Spleen (tissue), 11 donors: Measurements from ENCODE around the gene CCDC88B. TPM values are rescaled to one million over a fixed set of nuclear protein-coding genes. Genes with fewer than 3 reads are reported as not detected.
A peak's percentile ranks its signal among the peaks of the same experiment; 100 is the strongest.

Source experiments
- DNase-seq: peaks from one replicate; pipeline ENCODE4 v3.0.0-alpha.2; 2020
- H3K27ac ChIP-seq, 8 donors: fragments of 200-600 bp; sonication (generic) in 7 of 8; 1 replicate in 4 of 8; 2 replicates in 4 of 8; pipeline versions ENCODE4 v1.5.0 to v1.8.0; 2016 to 2021; ENCODE audit warnings: inconsistent platforms in 4 of 8, mild to moderate bottlenecking in 4 of 8, moderate library complexity in 1 of 8
- H3K27me3 ChIP-seq, 7 donors: fragments of 200-600 bp; sonication (generic) in 6 of 7; replicated peaks in 1 of 7; 1 replicate in 4 of 7; 2 replicates in 3 of 7; pipeline versions ENCODE4 v1.5.0 to v1.8.0; 2016 to 2021; ENCODE audit warnings: inconsistent platforms in 3 of 7, mild to moderate bottlenecking in 1 of 7
- H3K36me3 ChIP-seq, 6 donors: fragments of 200-600 bp; sonication (generic) in 5 of 6; 1 replicate in 4 of 6; 2 replicates in 2 of 6; pipeline versions ENCODE4 v1.5.0 to v1.8.0; 2016 to 2021; ENCODE audit warnings: inconsistent platforms in 2 of 6
- H3K4me1 ChIP-seq, 6 donors: fragments of 200-600 bp; sonication (generic) in 5 of 6; 1 replicate in 3 of 6; 2 replicates in 3 of 6; pipeline versions ENCODE4 v1.5.0 to v1.8.0; 2016 to 2021; ENCODE audit warnings: inconsistent platforms in 3 of 6
- H3K4me3 ChIP-seq, 8 donors: fragments of 200-600 bp; sonication (generic) in 7 of 8; 1 replicate in 4 of 8; 2 replicates in 4 of 8; pipeline versions ENCODE4 v1.5.0 to v1.8.0; 2016 to 2021; ENCODE audit warnings: inconsistent platforms in 4 of 8, mild to moderate bottlenecking in 4 of 8, moderate library complexity in 2 of 8
- H3K9me3 ChIP-seq, 8 donors: fragments of 200-600 bp; sonication (generic) in 7 of 8; 1 replicate in 4 of 8; 2 replicates in 4 of 8; pipeline versions ENCODE4 v1.5.0 to v1.8.0; 2016 to 2021; ENCODE audit warnings: inconsistent platforms in 4 of 8
- POLR2A ChIP-seq, 3 donors: fragments of 450-650 bp; IDR thresholded peaks; one replicate each; pipeline ENCODE4 v1.5.1; 2017; ENCODE audit warnings: antibody characterized with exemption in 3 of 3, mild to moderate bottlenecking in 1 of 3
- POLR2AphosphoS5 ChIP-seq, 3 donors: sonication (generic); formaldehyde crosslinking; IDR thresholded peaks; one replicate each; pipeline ENCODE4 v1.5.1; 2017; ENCODE audit warnings: antibody characterized with exemption in 3 of 3
- WGBS, 5 donors: extraction: QIAGEN DNeasy Blood & Tissue Kit in 3 of 5; methylation state at CpG; one replicate each; pipeline versions ENCODE4 v1.1.5 to v1.1.7; 2013 to 2018; 5-methylcytosine and 5-hydroxymethylcytosine counted together
- intact Hi-C: fragments of 100-400 bp; cut with DNase I; formaldehyde crosslinking; loops from one replicate; pipeline ENCODE4 v1.15.0; 2023; ENCODE audit warnings: low total_unique reads
- polyA plus RNA-seq, 3 donors: library from polyadenylated mRNA; stranded (reverse); fragments of 200-250 nt; gene quantifications; one replicate each; pipeline ENCODE4 v1.2.1, GENCODE V29; 2013
- total RNA-seq, 7 donors: library from RNA; depleted of rRNA in 3 of 7; stranded (reverse); fragments of >200 nt in 3 of 7; fragmentation: NEBNext Ultra II Directional in 4 of 7; extraction: Animal tissue kit (Norgen Biotek cat#: 25700) in 4 of 7; gene quantifications; one replicate each; pipeline versions ENCODE4 v1.1.0 to v1.2.1, GENCODE V29; 2016 to 2021
- TF ChIP-seq, protein P1 (sequence below), 11 experiments: fragments of 200-600 bp in 7 of 11; fragments of 450-650 bp in 4 of 11; sonication (generic) in 4 of 11; IDR thresholded peaks in 8 of 11; conservative IDR thresholded peaks in 3 of 11; 1 replicate in 7 of 11; 2 replicates in 4 of 11; pipeline versions ENCODE4 v1.4.0 to v1.8.0; 2016 to 2021; ENCODE audit warnings: antibody characterized with exemption in 11 of 11, inconsistent platforms in 4 of 11, mild to moderate bottlenecking in 1 of 11
- donor health status: healthy with polysubstance abuse.
- donor health status: DM: no; HTN: no; CAD: no; lungs with moderate emphysema.
- donor health status: DM: no; HTN: no; CAD: no.
- donor health status: Bipolar disorder and iron deficiency.
- donor health status: healthy.
- donor health status: DM: no; HTN: no; CAD: no.
- donor health status: DM: yes; HTN: yes; CAD: no.

The CCDC88B gene
- total and polyA plus RNA-seq, 10 donors, result 64.3 to 638 (median 106) TPM

GRCh38 chr11:64317325-64317960 is 22.6 kb upstream of the CCDC88B start, which contains the start of gene TRMT112:
TRMT112 (minus strand) TSS chr11:64317559; CDS start chr11:64317526, 33 bp downstream.
- TF ChIP-seq POLR2AphosphoS5 (IDR thresholded peaks at IDR 0.05) (peak; percentile 94 to 98 (median 95)), POLR2A (IDR thresholded peaks at IDR 0.05) (peak in 2 of 3 donors; percentile 14 to 45)
- TF ChIP-seq, protein P1, sequence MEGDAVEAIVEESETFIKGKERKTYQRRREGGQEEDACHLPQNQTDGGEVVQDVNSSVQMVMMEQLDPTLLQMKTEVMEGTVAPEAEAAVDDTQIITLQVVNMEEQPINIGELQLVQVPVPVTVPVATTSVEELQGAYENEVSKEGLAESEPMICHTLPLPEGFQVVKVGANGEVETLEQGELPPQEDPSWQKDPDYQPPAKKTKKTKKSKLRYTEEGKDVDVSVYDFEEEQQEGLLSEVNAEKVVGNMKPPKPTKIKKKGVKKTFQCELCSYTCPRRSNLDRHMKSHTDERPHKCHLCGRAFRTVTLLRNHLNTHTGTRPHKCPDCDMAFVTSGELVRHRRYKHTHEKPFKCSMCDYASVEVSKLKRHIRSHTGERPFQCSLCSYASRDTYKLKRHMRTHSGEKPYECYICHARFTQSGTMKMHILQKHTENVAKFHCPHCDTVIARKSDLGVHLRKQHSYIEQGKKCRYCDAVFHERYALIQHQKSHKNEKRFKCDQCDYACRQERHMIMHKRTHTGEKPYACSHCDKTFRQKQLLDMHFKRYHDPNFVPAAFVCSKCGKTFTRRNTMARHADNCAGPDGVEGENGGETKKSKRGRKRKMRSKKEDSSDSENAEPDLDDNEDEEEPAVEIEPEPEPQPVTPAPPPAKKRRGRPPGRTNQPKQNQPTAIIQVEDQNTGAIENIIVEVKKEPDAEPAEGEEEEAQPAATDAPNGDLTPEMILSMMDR (IDR thresholded peaks at IDR 0.05 in 8 of 11, conservative IDR thresholded peaks at IDR 0.05 in 3 of 11), result no peak
- Histone ChIP-seq H3K4me1 (peaks cover 4 to 69% (median 39%) of the 10 kb centered on the region in 6 donors), H3K27ac (peak within 1 kb of the TSS; percentile 93 to 100 (median 99)), H3K27me3 (no peaks in the 10 kb centered on the region), H3K9me3 (no peaks in the 10 kb centered on the region), H3K4me3 (peak within 1 kb of the TSS; percentile 52 to 79 (median 74)), H3K36me3 (peaks cover 0 to 71% (median 39%) of the 10 kb centered on the region in 6 donors)
- WGBS, 5 donors, result 0% methylated on average over 38 to 43 of the region's 43 CpGs
- peak; percentile 96 for DNase-seq
- intact Hi-C loops, result no loop called here

DNA sequence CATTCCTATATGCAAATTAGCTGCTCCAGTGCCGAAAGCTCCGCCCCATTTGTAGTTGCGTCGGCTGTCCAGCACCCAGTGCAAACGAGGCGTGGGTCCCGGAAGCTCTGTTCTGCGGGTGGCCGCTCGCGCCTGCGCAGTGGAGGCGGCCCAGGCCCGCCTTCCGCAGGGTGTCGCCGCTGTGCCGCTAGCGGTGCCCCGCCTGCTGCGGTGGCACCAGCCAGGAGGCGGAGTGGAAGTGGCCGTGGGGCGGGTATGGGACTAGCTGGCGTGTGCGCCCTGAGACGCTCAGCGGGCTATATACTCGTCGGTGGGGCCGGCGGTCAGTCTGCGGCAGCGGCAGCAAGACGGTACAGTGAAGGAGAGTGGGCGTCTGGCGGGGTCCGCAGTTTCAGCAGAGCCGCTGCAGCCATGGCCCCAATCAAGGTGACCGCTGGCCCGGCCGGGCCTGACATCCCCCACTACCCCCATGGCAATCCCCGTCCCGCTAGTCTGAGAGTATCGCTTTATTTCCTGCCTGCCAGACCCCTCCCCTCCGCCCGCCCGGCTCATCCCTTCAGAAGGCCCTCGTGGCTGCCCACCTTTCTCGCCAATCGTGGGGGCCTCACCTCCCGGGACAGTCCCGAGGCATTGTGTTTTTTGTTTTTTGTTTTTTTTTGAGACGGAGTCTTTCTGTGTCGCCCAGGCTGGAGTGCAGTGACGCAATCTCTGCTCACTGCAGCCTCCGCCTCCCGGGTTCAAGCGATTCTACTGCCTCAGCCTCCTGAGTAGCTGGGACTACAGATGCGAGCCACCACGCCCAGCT is 21.8 kb upstream of the CCDC88B start, which contains the start of gene PRDX5:
TSS of gene PRDX5 (plus strand) at position 161 of the 805 bp plus-strand sequence. CDS start at position 256, 95 bp downstream.
- DNase-seq, result peak; percentile 99
- WGBS, 5 donors, result 0% methylated on average over 26 to 61 of the region's 61 CpGs
- intact Hi-C loops, result no loop called here

DNA sequence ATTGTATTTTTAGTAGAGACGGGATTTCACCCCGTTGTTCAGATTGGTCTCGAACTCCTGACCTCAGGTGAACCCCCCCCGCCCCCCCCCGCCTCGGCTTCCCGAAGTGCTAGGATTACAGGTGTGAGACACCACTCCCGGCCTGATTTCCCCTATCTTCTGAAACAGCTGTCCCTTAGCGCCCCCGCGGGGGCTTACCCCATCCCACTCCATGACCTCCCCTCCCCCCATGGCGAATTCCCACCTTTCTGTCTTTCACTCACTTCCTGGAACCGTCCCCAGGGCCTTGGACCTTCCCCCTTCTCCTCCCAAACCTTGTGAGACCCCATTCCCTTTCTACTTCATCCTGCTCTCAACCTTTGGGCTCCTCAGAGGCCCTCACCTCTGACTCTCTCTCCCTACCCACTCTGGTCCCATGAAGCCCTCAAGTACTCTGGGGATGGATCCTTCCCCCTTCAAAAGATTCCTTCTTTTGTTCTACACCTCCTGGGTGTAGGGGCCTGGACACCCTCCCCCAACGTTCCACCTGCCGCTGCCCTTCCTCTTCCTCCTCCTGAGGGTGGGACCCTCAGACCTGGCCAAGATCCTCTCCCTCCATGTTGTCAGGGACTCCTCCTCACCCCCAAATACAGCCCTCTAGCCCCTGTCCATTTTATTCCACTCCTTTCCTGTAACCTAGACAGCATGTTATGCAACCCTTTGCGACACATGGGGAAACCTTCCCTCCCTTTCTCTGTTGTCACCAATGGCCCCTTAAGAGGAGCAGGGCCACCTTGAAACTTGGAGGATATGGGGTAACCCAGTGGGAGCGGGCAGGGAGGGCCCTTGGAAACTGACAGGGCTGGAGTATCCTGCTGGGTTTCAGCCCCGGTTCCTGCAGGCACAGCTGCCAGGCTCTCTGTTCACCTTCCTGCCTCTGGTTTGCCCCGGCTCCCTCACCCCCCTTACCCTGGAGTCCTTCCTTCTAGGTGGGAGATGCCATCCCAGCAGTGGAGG is 20.9 kb upstream of the CCDC88B start:
- intact Hi-C loops, result no loop called here
- peaks cover 4 to 62% (median 31%) of the 10 kb centered on the region in 6 donors for H3K4me1 ChIP-seq

More for the DNA sequence above, 21.8 kb upstream of the CCDC88B start, which contains the start of gene PRDX5:
- H3K36me3 ChIP-seq, result peaks cover 0 to 71% (median 45%) of the 10 kb centered on the region in 6 donors
- H3K4me1 ChIP-seq, result peaks cover 4 to 62% (median 36%) of the 10 kb centered on the region in 6 donors
- TF ChIP-seq, protein P1 (IDR thresholded peaks at IDR 0.05 in 8 of 11, conservative IDR thresholded peaks at IDR 0.05 in 3 of 11), result peak; percentile 36 to 83 (median 72)
- TF ChIP-seq POLR2A (IDR thresholded peaks at IDR 0.05), result peak in 2 of 3 donors; percentile 44 to 77
- TF ChIP-seq POLR2AphosphoS5 (IDR thresholded peaks at IDR 0.05), result peak; percentile 88 to 95 (median 93)
- peak within 1 kb of the TSS; percentile 93 to 100 (median 99) for H3K27ac ChIP-seq
- H3K9me3 ChIP-seq, result no peaks in the 10 kb centered on the region
- no peaks in the 10 kb centered on the region for H3K27me3 ChIP-seq
- peak within 1 kb of the TSS; percentile 52 to 79 (median 74) for H3K4me3 ChIP-seq

More for the DNA sequence above, 20.9 kb upstream of the CCDC88B start:
- Histone ChIP-seq H3K27me3 (no peaks in the 10 kb centered on the region), H3K9me3 (no peaks in the 10 kb centered on the region), H3K27ac (peak overlapping the region; percentile 93 to 100 (median 99)), H3K36me3 (peaks cover 0 to 67% (median 40%) of the 10 kb centered on the region in 6 donors), H3K4me3 (peak overlapping the region; percentile 52 to 79 (median 74))
- no peak for DNase-seq
- WGBS, 5 donors, result 12 to 26% (median 20%) methylated on average over 15 to 19 of the region's 19 CpGs
- TF ChIP-seq, protein P1 (IDR thresholded peaks at IDR 0.05 in 8 of 11, conservative IDR thresholded peaks at IDR 0.05 in 3 of 11), result no peak
- TF ChIP-seq POLR2A (IDR thresholded peaks at IDR 0.05), result no peak
- no peak for TF ChIP-seq POLR2AphosphoS5 (IDR thresholded peaks at IDR 0.05)
